ENCODE data around the gene PCDHB8.
"Not testable (repeated sequence)": the region's sequence is repeated elsewhere in the genome, so short reads cannot be mapped to it uniquely, and the experiment has no call there.

The PCDHB8 gene

DNA sequence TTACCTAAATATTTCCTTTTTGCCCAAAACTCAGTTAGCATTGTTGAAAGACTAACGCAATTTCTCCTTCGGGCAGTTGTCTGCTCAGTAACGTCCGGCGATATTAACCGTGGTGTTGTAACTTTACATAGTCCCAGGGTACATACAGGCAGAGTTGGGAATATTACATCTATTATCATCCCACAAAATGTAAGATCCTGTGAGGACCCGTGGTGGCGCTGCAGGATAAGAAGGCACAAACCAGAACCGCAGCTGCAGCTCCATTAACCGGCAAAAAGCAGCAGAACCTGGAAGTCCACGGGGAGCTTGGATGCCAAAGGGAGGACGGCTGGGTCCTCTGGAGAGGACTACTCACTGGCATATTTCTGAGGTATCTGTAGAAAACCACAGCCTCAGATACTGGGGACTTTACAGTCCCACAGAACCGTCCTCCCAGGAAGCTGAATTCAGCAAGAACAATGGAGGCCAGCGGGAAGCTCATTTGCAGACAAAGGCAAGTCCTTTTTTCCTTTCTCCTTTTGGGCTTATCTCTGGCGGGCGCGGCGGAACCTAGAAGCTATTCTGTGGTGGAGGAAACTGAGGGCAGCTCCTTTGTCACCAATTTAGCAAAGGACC lies at the start of gene PCDHB8:
TSS of gene PCDHB8 (plus strand) at position 214 of the 615 bp plus-strand sequence. CDS start at position 459, 245 bp downstream.
- peak; percentile 39 for DNase-seq

DNA sequence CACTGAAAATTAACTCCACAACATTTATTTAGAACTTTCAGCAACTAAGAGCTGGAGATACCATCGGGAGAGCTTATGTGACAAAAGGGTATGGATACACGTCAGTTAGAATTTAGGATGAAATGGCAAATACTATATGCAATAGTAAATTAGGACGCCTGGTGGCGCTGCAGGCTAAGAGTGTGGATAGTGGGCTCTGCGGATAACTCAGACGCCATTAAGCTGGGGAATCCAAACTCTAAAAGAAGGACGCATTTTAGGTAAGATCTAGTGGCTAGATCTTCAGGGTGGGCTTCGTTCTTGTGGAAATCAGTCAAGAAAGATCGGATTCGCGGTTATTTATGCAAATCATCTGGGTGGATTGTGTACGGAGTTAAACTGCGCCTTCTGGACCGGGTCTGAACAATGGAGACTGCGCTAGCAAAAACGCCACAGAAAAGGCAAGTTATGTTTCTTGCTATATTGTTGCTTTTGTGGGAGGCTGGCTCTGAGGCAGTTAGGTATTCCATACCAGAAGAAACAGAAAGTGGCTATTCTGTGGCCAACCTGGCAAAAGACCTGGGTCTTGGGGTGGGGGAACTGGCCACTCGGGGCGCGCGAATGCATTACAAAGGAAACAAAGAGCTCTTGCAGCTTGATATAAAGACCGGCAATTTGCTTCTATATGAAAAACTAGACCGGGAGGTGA lies 42.4 kb upstream of the PCDHB8 start, which contains the start of gene PCDHB5:
TSS of gene PCDHB5 (plus strand) at position 177 of the 688 bp plus-strand sequence. CDS start at position 406, 229 bp downstream.
- no peak for DNase-seq

DNA sequence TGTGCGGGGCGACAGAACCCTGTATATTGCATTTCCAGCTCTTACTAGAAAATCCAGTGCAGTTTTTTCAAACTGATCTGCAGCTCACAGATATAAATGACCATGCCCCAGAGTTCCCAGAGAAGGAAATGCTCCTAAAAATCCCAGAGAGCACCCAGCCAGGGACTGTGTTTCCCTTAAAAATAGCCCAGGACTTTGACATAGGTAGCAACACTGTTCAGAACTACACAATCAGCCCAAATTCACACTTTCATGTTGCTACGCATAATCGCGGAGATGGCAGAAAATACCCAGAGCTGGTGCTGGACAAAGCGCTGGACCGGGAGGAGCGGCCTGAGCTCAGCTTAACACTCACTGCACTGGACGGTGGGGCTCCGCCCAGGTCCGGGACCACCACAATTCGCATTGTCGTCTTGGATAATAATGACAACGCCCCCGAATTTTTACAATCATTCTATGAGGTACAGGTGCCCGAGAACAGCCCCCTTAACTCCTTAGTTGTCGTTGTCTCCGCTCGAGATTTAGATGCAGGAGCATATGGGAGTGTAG lies 41.8 kb upstream of the PCDHB8 start:
- no peak for DNase-seq

DNA sequence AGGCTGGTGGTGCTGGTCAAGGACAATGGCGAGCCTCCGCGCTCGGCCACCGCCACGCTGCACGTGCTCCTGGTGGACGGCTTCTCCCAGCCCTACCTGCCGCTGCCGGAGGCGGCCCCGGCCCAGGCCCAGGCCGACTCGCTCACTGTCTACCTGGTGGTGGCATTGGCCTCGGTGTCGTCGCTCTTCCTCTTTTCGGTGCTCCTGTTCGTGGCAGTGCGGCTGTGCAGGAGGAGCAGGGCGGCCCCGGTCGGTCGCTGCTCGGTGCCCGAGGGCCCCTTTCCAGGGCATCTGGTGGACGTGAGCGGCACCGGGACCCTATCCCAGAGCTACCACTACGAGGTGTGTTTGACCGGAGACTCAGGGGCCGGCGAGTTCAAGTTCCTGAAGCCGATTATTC lies 40.2 kb upstream of the PCDHB8 start:
- DNase-seq: not testable (repeated sequence)

DNA sequence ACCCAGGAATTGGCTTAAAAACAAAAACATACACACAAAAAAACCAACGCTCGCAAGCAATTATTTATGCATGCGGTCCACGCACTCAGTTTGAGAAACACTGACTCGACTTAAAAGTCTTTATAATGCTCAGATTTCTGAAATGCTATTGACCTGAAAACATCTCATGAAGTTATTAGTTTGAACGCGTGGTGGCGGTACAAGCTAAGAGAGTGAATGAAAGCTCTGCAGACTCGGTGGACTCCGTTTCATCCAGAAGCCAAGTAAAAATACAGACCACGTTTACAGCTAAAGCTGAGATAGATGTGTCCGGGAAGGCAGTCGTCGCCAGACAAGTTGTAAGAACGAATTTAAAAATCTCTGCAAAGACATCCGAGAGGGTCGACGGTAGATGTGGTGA lies 27.8 kb upstream of the PCDHB8 start, which contains the start of gene PCDHB6:
TSS of gene PCDHB6 (plus strand) at position 246 of the 400 bp plus-strand sequence. CDS start 201 bp downstream, outside the sequence.
- no peak for DNase-seq

DNA sequence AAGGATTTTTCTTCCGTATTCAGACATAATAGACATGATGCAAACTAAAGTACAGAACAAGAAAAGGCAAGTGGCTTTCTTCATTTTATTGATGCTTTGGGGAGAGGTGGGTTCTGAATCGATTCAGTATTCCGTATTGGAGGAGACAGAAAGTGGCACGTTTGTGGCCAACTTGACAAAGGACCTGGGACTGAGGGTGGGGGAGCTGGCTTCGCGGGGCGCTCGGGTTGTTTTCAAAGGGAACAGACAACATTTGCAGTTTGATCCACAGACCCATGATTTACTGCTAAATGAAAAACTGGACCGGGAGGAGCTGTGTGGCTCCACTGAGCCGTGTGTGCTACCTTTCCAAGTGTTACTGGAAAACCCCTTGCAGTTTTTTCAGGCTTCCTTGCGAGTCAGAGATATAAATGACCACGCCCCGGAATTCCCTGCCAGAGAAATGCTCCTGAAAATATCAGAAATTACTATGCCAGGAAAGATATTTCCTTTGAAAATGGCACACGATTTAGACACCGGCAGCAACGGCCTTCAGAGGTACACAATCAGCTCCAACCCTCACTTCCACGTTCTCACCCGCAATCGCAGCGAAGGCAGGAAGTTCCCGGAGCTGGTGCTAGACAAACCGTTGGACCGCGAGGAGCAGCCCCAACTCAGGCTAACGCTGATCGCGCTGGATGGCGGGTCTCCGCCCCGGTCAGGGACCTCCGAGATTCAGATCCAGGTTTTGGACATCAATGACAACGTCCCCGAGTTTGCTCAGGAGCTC lies 27.2 kb upstream of the PCDHB8 start:
- DNase-seq: no peak

DNA sequence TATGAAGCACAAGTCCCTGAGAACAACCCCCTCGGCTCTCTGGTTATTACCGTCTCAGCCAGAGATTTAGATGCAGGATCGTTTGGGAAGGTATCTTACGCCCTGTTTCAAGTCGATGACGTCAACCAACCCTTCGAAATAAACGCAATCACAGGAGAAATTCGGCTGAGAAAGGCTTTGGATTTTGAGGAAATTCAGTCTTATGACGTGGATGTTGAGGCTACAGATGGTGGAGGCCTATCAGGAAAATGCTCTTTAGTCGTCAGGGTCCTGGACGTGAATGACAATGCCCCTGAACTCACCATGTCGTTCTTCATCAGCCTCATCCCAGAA lies 26.6 kb upstream of the PCDHB8 start:
- DNase-seq: no peak

DNA sequence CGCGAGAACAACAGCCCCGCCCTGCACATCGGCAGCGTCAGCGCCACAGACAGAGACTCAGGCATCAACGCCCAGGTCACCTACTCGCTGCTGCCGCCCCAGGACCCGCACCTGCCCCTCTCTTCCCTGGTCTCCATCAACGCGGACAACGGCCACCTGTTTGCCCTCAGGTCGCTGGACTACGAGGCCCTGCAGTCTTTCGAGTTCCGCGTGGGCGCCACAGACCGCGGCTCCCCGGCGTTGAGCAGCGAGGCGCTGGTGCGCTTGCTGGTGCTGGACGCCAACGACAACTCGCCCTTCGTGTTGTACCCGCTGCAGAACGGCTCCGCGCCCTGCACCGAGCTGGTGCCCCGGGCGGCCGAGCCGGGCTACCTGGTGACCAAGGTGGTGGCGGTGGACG lies 26.0 kb upstream of the PCDHB8 start:
- not testable (repeated sequence) for DNase-seq

DNA sequence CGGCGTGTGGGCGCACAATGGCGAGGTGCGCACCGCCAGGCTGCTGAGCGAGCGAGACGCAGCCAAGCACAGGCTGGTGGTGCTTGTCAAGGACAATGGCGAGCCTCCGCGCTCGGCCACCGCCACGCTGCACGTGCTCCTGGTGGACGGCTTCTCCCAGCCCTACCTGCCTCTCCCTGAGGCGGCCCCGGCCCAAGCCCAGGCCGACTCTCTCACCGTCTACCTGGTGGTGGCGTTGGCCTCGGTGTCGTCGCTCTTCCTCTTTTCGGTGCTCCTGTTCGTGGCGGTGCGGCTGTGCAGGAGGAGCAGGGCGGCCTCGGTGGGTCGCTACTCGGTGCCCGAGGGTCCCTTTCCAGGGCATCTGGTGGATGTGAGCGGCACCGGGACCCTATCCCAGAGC lies 25.5 kb upstream of the PCDHB8 start:
- DNase-seq: not testable (repeated sequence)

DNA sequence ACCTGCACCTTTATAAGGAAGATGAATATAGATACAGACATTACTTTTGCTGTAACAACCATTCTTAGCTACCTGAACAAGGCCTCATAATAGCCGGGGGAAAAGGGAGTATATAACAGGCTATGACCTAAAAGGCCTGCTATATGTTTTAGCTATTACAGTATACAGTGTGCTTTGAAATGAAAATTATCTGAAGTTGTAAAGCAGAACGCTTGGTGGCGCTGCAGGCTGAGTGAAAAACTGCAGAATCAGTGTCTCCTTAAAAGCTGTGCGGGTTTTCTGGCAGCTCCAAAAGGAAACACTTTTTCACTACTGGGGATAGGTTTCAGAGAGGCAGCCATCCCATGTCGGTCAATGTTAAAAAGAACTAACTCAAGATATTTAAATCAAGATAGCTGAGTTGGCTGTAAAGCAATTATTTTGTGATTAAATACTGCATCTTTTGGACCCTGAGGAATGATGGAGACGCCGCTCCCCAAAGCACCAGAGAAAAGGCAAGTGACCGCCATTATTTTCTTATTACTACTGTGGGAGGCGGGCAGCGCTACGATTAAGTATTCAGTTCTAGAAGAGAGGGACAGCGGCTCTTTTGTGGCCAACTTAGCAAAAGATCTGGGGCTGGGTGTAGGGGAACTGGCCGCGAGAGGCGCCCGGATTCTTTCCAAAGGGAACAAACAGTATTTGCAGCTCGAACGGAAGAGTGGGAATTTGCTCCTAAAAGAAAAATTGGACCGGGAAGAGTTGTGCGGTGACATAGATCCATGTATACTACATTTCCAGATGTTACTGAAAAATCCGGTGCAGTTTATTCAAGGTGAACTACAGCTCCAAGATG lies 21.8 kb upstream of the PCDHB8 start:
- no peak for DNase-seq

DNA sequence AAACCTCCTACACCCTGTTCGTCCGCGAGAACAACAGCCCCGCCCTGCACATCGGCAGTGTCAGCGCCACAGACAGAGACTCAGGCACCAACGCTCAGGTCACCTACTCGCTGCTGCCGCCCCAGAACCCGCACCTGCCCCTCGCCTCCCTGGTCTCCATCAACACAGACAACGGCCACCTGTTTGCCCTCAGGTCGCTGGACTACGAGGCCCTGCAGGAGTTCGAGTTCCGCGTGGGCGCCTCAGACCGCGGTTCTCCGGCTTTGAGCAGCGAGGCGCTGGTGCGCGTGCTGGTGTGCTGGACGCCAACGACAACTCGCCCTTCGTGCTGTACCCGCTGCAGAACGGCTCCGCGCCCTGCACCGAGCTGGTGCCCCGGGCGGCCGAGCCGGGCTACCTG lies 20.2 kb upstream of the PCDHB8 start:
- not testable (repeated sequence) for DNase-seq

DNA sequence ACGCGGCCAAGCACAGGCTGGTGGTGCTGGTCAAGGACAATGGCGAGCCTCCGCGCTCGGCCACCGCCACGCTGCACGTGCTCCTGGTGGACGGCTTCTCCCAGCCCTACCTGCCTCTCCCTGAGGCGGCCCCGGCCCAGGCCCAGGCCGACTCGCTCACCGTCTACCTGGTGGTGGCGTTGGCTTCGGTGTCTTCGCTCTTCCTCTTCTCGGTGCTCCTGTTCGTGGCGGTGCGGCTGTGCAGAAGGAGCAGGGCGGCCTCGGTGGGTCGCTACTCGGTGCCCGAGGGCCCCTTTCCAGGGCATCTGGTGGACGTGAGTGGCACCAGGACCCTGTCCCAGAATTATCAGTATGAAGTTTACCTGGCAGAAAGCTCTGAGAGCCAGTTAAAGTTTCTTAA lies 19.7 kb upstream of the PCDHB8 start:
- not testable (repeated sequence) for DNase-seq

DNA sequence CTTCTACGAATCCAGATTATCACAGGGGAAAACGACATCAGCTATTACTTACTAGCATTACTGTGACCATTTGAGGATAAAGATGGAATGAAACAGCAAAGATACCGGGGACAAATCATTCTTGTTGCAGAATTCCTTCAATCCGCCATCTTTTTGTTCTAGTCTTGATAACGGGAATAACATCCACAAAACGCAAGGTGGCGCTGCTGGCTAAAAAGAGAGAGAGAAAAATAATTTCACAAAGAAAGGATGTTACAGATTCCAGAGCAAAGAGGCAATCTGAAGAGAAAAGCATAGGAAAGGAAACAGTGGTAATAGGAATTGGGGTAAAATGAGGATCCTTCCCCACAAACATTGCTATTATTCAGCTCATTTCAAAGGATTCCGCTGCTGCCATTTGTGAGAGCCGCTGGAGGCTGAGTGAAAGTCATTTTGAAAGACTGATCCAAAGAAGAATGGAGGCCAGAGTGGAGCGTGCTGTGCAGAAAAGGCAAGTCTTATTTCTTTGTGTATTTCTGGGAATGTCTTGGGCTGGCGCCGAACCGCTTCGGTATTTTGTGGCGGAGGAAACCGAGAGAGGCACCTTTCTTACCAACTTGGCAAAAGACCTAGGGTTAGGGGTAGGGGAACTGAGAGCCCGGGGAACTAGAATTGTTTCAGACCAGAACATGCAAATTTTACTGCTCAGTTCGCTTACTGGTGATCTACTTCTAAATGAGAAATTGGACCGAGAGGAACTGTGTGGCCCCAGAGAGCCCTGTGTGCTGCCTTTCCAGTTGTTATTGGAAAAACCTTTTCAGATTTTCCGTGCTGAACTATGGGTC lies 5.0 kb upstream of the PCDHB8 start, which contains the start of gene PCDHB7:
TSS of gene PCDHB7 (plus strand) at position 264 of the 824 bp plus-strand sequence. CDS start at position 456, 192 bp downstream.
- no peak for DNase-seq

DNA sequence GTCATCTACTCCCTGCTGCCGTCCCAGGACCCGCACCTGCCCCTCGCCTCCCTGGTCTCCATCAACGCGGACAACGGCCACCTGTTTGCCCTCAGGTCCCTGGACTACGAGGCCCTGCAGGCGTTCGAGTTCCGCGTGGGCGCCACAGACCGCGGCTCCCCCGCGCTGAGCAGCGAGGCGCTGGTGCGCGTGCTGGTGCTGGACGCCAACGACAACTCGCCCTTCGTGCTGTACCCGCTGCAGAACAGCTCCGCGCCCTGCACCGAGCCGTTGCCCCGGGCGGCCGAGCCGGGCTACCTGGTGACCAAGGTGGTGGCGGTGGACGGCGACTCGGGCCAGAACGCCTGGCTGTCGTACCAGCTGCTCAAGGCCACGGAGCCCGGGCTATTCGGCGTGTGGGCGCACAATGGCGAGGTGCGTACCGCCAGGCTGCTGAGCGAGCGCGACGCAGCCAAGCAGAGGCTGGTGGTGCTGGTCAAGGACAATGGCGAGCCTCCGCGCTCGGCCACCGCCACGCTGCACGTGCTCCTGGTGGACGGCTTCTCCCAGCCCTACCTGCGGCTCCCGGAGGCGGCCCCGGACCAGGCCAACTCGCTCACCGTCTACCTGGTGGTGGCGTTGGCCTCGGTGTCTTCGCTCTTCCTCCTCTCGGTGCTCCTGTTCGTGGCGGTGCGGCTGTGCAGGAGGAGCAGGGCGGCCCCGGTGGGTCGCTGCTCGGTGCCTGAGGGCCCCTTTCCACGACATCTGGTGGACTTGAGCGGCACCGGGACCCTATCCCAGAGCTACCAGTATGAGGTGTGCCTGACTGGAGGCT lies 3.1 kb upstream of the PCDHB8 start:
- not testable (repeated sequence) for DNase-seq

DNA sequence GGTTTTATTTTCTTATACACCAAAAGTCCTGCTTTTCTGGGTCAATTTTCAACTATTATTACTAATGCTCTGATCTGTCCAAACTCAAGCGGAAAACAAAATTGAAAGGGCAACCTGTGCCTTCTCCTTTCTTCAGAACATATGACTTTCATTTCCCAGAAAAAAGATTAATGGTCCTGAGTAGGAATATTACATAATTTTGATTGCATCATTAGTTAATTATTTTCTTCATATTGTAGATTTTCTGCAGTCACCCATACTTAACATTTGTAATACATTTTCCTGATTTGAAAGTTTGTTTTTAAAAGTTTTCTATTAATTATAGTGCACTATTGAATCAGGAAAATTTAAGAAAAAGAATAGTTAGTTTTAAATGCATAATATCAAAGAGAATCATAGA lies 1.7 kb upstream of the PCDHB8 start:
- no peak for DNase-seq

DNA sequence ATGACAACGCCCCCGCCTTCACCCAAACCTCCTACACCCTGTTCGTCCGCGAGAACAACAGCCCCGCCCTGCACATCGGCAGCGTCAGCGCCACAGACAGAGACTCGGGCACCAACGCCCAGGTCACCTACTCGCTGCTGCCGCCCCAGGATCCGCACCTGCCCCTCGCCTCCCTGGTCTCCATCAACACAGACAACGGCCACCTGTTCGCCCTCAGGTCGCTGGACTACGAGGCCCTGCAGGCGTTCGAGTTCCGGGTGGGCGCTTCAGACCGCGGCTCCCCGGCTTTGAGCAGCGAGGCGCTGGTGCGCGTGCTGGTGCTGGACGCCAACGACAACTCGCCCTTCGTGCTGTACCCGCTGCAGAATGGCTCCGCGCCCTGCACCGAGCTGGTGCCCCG lies 1.8 kb downstream of the PCDHB8 start:
- not testable (repeated sequence) for DNase-seq

DNA sequence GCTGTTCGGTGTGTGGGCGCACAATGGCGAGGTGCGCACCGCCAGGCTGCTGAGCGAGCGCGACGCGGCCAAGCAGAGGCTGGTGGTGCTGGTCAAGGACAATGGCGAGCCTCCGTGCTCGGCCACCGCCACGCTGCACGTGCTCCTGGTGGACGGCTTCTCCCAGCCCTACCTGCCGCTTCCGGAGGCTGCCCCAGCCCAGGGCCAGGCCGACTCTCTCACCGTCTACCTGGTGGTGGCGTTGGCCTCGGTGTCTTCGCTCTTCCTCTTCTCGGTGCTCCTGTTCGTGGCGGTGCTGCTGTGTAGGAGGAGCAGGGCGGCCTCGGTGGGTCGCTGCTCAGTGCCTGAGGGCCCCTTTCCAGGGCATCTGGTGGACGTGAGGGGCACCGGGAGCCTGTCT lies 2.3 kb downstream of the PCDHB8 start:
- DNase-seq: not testable (repeated sequence)

DNA sequence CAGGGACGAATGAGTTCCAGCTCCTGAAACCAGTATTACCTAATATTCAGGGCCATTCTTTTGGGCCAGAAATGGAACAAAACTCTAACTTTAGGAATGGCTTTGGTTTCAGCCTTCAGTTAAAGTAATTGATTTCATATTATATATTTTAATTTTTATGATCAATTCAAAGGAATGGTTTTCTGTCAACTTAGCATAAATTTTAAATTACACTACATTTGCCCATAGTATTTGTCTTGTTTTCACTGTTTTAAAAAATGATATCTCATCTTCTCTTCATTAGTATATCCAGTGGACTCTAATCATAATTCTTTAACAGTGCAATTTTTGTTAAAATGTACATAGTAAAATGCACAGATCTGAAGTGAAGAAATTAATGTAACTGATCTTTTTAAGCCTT lies 2.7 kb downstream of the PCDHB8 start:
- DNase-seq: no peak

DNA sequence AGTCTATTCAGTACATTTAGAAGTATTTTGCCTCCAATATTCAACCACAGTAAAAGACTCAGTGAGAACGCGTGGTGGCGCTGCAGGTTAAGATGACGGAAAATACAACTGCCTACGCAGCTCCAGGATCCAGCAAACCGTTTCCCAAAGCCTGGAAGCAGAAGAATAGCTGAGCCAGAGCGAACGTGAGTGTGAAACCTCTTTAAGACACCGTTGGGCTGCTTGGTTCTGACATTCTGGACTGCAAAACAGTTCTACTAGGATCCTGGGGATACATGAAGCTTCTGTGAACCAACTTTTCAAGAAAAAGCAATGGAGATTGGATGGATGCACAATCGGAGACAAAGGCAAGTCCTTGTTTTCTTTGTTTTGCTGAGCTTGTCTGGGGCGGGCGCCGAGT lies 4.7 kb downstream of the PCDHB8 start, which contains the start of gene PCDHB16:
TSS of gene PCDHB16 (plus strand) at position 140 of the 400 bp plus-strand sequence. CDS start at position 313, 173 bp downstream.
- no peak for DNase-seq

DNA sequence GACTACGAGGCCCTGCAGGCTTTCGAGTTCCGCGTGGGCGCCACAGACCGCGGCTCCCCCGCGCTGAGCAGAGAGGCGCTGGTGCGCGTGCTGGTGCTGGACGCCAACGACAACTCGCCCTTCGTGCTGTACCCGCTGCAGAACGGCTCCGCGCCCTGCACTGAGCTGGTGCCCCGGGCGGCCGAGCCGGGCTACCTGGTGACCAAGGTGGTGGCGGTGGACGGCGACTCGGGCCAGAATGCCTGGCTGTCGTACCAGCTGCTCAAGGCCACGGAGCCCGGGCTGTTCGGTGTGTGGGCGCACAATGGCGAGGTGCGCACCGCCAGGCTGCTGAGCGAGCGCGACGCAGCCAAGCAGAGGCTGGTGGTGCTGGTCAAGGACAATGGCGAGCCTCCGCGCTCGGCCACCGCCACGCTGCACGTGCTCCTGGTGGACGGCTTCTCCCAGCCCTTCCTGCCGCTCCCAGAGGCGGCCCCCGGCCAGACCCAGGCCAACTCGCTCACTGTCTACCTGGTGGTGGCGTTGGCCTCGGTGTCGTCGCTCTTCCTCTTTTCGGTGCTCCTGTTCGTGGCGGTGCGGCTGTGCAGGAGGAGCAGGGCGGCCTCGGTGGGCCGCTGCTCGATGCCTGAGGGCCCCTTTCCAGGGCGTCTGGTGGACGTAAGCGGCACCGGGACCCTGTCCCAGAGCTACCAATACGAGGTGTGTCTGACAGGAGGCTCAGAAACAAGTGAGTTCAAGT lies 6.7 kb downstream of the PCDHB8 start:
- not testable (repeated sequence) for DNase-seq

Measured in DMS79 treated with DMSO at 0.1 percent for 48 hours (cell line).